RWPE2 (cell line): ENCODE measurements around the gene FLVCR1.
"Not testable (repeated sequence)": the region's sequence is repeated elsewhere in the genome, so short reads cannot be mapped to it uniquely, and the experiment has no call there.

Experiments used
- ATAC-seq: fragments of 200-7000 bp; cut with Tn5 transposase; 3 replicates; pipeline ENCODE4 v1.9.1; 2021; ENCODE audit warnings: low read depth
- DNase-seq: peaks from one replicate; pipeline ENCODE4 v3.0.0-alpha.2; 2020; ENCODE audit warnings: low spot score
- H3K27ac ChIP-seq: fragments of 450-650 bp; 2 replicates; pipeline ENCODE4 v1.5.1; 2017; ENCODE audit warnings: mild to moderate bottlenecking; ENCODE audit not compliant: poor library complexity, severe bottlenecking
- H3K27me3 ChIP-seq: fragments of 250-450 bp; sonication (Bioruptor Pico); 2 replicates; pipeline ENCODE4 v1.5.1; 2021; ENCODE audit warnings: mild to moderate bottlenecking, moderate library complexity; ENCODE audit not compliant: insufficient read depth, poor library complexity, severe bottlenecking
- H3K36me3 ChIP-seq: fragments of 250-450 bp; sonication (Bioruptor Pico); 2 replicates; pipeline ENCODE4 v1.5.1; 2020; ENCODE audit warnings: low read depth, mild to moderate bottlenecking, moderate library complexity
- H3K4me1 ChIP-seq: fragments of 250-450 bp; sonication (Bioruptor Pico); 2 replicates; pipeline ENCODE4 v1.5.1; 2021; ENCODE audit warnings: mild to moderate bottlenecking, moderate library complexity; ENCODE audit not compliant: insufficient read depth, poor library complexity, severe bottlenecking
- H3K4me3 ChIP-seq: fragments of 250-450 bp; sonication (Bioruptor Pico); 2 replicates; pipeline ENCODE4 v1.5.1; 2021; ENCODE audit warnings: mild to moderate bottlenecking, moderate library complexity; ENCODE audit not compliant: severe bottlenecking
- H3K9me3 ChIP-seq: fragments of 250-450 bp; sonication (Bioruptor Pico); 2 replicates; pipeline ENCODE4 v1.5.1; 2021; ENCODE audit warnings: mild to moderate bottlenecking, moderate library complexity; ENCODE audit not compliant: severe bottlenecking
- TF ChIP-seq, protein P1 (sequence below): fragments of 450-650 bp; IDR thresholded peaks from one replicate; pipeline ENCODE4 v1.5.1; 2017; ENCODE audit warnings: mild to moderate bottlenecking, moderate library complexity; ENCODE audit not compliant: poor library complexity, severe bottlenecking

FLVCR1 gene

DNA sequence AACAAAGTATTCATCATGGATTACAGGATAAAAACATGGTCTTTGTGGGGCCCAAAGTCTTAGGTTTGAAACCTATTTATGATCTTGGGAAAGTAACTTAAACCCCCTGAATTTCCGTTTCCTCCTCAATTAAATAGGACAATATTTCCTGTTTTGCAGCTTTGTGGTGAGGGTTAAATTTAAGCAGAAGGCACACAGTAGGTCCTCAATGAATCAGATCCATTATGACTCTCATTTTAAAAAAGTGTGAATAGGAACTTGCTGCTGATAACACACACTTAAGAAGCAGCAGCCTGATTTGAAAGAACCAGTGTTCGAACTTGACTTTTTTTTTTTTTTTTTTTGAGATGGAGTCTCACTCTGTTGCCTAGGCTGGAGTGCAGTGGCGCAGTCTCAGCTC, 50.9 kb downstream of the FLVCR1 start:
- ATAC-seq (no peak), DNase-seq (no peak)
- H3K27me3 ChIP-seq, result no peaks in the 10 kb centered on the region
- no peaks in the 10 kb centered on the region for H3K36me3 ChIP-seq
- H3K4me3 ChIP-seq, result no peak overlapping the region
- H3K9me3 ChIP-seq, result no peaks in the 10 kb centered on the region
- no peak overlapping the region for H3K27ac ChIP-seq
- TF ChIP-seq, protein P1, sequence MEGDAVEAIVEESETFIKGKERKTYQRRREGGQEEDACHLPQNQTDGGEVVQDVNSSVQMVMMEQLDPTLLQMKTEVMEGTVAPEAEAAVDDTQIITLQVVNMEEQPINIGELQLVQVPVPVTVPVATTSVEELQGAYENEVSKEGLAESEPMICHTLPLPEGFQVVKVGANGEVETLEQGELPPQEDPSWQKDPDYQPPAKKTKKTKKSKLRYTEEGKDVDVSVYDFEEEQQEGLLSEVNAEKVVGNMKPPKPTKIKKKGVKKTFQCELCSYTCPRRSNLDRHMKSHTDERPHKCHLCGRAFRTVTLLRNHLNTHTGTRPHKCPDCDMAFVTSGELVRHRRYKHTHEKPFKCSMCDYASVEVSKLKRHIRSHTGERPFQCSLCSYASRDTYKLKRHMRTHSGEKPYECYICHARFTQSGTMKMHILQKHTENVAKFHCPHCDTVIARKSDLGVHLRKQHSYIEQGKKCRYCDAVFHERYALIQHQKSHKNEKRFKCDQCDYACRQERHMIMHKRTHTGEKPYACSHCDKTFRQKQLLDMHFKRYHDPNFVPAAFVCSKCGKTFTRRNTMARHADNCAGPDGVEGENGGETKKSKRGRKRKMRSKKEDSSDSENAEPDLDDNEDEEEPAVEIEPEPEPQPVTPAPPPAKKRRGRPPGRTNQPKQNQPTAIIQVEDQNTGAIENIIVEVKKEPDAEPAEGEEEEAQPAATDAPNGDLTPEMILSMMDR, result no peak
- H3K4me1 ChIP-seq, result no peaks in the 10 kb centered on the region

DNA sequence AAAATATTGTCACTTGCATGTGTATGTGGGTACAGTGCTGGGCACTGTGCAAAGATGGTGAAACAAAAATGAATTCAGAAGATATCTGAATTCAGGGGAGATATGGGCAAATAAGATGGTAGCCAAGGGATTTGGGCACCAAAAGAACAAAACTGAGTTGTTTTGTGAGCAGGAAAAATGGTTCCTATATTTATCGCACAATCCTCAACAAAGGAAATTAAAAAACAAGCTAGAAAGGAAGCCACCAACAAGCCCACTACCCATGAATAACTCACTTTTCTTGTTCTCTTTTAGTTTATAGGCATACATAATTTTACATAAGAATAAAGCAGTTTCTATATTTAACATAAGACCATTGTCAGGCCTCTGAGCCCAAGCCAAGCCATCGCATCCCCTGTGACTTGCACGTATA, 51.6 kb downstream of the FLVCR1 start:
- H3K27me3 ChIP-seq, result no peaks in the 10 kb centered on the region
- no peak overlapping the region for H3K4me3 ChIP-seq
- no peak overlapping the region for H3K27ac ChIP-seq
- no peak for ATAC-seq
- H3K4me1 ChIP-seq, result no peaks in the 10 kb centered on the region
- no peak for DNase-seq
- H3K36me3 ChIP-seq, result no peaks in the 10 kb centered on the region
- TF ChIP-seq, protein P1, result no peak
- no peaks in the 10 kb centered on the region for H3K9me3 ChIP-seq

DNA sequence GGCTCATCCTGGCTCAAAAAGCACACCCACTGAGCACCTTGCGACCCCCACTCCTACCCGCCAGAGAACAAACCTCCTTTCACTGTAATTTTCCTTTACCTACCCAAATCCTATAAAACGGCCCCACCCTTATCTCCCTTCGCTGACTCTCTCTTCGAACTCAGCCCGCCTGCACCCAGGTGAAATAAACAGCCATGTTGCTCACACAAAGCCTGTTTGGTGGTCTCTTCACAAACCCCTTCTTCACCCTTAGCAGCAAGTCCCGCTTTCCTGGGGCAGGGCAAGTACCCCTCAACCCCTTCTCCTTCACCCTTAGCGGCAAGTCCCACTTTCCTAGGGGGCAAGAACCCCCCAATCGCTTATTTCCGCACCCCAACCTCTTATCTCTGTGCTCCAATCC, 52.1 kb downstream of the FLVCR1 start:
- not testable (repeated sequence) for H3K4me1 ChIP-seq, H3K27me3 ChIP-seq, H3K27ac ChIP-seq, H3K9me3 ChIP-seq, H3K36me3 ChIP-seq, DNase-seq, H3K4me3 ChIP-seq, ATAC-seq

DNA sequence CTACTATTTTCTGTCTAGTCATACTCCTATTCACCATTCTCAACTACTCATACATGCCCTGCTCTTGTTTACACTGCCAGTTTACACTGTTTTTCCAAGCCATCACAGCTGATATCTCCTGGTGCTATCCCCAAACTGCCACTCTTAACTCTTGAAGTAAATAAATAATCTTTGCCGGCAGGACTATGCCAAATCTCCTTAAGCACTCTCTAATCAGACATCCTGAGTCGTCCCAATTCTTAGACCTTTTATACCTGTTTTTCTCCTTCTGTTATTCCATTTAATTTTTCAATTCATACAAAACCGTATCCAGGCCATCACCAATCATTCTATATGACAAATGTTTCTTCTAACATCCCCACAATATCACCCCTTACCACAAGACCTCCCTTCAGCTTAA, 55.6 kb downstream of the FLVCR1 start:
- not testable (repeated sequence) for DNase-seq, H3K27ac ChIP-seq, H3K4me1 ChIP-seq, ATAC-seq, H3K9me3 ChIP-seq, H3K36me3 ChIP-seq, H3K27me3 ChIP-seq, H3K4me3 ChIP-seq

DNA sequence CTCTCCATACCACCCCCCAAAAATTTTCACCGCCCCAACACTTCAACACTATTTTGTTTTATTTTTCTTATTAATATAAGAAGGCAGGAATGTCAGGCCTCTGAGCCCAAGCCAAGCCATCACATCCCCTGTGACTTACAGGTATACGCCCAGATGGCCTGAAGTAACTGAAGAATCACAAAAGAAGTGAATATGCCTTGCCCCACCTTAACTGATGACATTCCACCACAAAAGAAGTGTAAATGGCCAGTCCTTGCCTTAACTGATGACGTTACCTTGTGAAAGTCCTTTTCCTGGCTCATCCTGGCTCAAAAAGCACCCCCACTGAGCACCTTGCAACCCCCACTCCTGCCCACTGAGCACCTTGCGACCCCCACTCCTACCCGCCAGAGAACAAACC, 56.0 kb downstream of the FLVCR1 start:
- H3K9me3 ChIP-seq, H3K27ac ChIP-seq, H3K36me3 ChIP-seq, H3K4me1 ChIP-seq, H3K27me3 ChIP-seq, DNase-seq, H3K4me3 ChIP-seq, ATAC-seq: not testable (repeated sequence)

DNA sequence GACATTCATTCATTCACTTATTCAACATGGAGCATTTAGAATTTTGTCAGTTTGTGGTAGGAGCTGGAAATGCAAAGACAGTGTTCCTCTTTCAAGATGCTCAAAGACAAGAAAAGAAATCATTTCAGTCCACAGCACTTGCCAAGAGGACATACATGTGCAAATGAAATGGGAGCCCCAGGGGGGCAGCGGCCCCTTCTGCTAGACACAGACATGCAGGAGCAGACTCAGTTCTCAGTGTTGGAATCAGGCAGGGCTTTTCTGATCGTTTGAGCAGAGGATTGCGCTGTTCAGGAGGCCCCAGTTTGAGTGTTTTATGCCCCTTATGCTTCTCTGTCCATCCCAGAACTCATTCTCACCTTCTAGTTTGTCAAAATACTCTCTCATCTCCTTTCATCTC, 56.7 kb downstream of the FLVCR1 start:
- ATAC-seq, result no peak
- Histone ChIP-seq H3K27ac (no peak overlapping the region), H3K4me1 (no peaks in the 10 kb centered on the region), H3K9me3 (no peaks in the 10 kb centered on the region), H3K4me3 (no peak overlapping the region), H3K27me3 (no peaks in the 10 kb centered on the region), H3K36me3 (no peaks in the 10 kb centered on the region)
- TF ChIP-seq, protein P1, result no peak
- DNase-seq, result no peak
